Bladder microvascular endothelial cell (primary cell): ENCODE data around the gene ZNF488. TPM values are rescaled to one million over a fixed set of nuclear protein-coding genes. Genes with fewer than 3 reads are reported as not detected.

ENCODE experiments used
- total RNA-seq: library from RNA; depleted of rRNA; stranded (reverse); fragments of >200 nt; gene quantifications from 2 replicates; pipeline ENCODE4 v1.2.3, GENCODE V29; 2014

ZNF488 gene, protein sequence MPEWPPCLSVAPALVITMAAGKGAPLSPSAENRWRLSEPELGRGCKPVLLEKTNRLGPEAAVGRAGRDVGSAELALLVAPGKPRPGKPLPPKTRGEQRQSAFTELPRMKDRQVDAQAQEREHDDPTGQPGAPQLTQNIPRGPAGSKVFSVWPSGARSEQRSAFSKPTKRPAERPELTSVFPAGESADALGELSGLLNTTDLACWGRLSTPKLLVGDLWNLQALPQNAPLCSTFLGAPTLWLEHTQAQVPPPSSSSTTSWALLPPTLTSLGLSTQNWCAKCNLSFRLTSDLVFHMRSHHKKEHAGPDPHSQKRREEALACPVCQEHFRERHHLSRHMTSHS
- total RNA-seq: 0.13 TPM in 1 of 2 replicates, not detected in the other

GRCh38 chr10:47384148-47384921, at the start of gene ZNF488:
Gene ZNF488, minus strand, starts transcription at chr10:47384293. Its CDS starts 15,464 bp downstream, at chr10:47368829.

DNA sequence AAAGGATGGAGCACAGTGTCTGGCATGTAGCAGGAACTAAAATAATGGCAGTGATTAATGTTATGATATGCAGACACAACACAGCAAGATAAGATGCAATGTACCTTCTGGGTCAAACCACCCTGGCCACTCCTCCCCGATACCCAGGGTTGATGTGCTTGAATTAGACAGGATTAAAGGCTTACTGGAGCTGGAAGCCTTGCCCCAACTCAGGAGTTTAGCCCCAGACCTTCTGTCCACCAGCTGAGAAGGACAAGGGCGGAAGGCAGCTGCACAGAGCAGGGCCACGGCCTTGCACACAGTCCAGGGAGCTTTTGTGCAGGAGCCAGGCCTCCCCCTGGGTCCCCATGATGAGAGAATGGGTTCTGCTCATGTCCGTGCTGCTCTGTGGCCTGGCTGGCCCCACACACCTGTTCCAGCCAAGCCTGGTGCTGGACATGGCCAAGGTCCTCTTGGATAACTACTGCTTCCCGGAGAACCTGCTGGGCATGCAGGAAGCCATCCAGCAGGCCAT, 35.9 kb downstream of the ZNF488 start, which contains the start of gene RBP3:
Gene RBP3, plus strand, starts transcription at position 226 of the 514 bp plus-strand sequence. Its CDS starts 122 bp downstream, at position 348.

DNA sequence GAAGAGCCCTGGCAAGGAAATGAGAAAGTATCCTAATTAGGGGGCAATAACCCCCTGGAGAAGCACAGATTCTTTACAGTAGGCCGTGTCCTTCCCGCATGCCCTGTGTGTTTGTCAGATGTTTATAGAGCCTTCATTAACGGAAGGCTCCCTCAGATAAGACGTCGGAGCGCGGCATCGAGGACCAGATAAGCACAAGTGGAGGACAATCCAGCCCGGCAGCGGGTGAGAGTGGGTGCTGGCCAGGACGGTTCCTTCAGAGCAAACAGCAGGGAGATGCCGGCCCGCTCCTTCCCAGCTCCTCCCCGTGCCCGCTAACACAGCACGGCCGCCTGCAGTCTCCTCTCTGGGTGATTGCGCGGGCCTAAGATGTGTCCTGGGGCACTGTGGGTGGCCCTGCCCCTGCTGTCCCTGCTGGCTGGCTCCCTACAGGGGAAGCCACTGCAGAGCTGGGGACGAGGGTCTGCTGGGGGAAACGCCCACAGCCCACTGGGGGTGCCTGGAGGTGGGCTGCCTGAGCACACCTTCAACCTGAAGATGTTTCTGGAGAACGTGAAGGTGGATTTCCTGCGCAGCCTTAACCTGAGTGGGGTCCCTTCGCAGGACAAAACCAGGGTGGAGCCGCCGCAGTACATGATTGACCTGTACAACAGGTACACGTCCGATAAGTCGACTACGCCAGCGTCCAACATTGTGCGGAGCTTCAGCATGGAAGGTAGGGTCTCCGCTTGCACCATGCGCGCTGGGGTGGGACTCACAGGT, 61.6 kb downstream of the ZNF488 start, which contains the start of gene GDF2:
Gene GDF2, plus strand, starts transcription at position 155 of the 762 bp plus-strand sequence. Its CDS starts 215 bp downstream, at position 370.

Other genes starting within 250 kb of the ZNF488 start
- not detected in 2 replicates for gene GDF10, start 84.1 kb downstream of the ZNF488 start, total RNA-seq
- not detected in 2 replicates for gene GDF2, start 61.8 kb downstream of the ZNF488 start, total RNA-seq
- gene RBP3, start 35.9 kb downstream of the ZNF488 start, total RNA-seq: not detected in 2 replicates
- not detected in 2 replicates for gene ANXA8, start 99.8 kb upstream of the ZNF488 start, total RNA-seq
- not detected in 2 replicates for gene FAM25G, start 107.4 kb upstream of the ZNF488 start, total RNA-seq
- gene AGAP9, start 139.3 kb upstream of the ZNF488 start, total RNA-seq: 0.16 and 1.8 TPM in 2 replicates